ENCODE measurements around the gene PRDM5.

- TF ChIP-seq NFIC (IDR thresholded peaks at IDR 0.05) (no peak), EP300 (IDR thresholded peaks at IDR 0.05; ENCODE audit: borderline replicate concordance) (no peak)
These were observed 84.9 kb downstream of the PRDM5 start for GRCh38 chr4:120837656-120838055.
